GM19395 (cell line): ENCODE measurements around the gene TADA2A.
"Not testable (repeated sequence)": the region's sequence is repeated elsewhere in the genome, so short reads cannot be mapped to it uniquely, and the experiment has no call there.

ENCODE experiments used
- ATAC-seq: cut with Tn5 transposase; IDR thresholded peaks from one replicate; pipeline ENCODE4 v1.9.1; 2021; ENCODE audit warnings: mild to moderate bottlenecking, moderate library complexity; ENCODE audit not compliant: unreplicated experiment

Gene TADA2A

DNA sequence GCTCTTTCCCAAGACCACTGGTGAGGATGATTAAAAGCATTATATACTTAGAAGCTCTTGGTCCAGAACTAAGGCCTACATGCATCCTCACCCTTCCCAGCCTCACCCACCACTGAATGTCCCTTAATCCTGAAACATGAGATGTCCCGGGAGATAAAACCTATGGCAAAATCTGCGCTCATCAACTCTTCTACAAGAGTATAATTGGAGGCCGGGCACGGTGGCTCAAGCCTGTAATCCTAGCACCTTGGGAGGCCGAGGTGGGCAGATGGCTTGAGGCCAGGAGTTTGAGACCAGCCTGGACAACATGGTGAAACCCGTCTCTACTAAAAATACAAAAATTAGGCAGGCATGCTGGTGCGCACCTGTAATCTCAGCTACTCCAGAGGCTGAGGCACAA, 13.3 kb upstream of the TADA2A start:
- no peak for ATAC-seq

DNA sequence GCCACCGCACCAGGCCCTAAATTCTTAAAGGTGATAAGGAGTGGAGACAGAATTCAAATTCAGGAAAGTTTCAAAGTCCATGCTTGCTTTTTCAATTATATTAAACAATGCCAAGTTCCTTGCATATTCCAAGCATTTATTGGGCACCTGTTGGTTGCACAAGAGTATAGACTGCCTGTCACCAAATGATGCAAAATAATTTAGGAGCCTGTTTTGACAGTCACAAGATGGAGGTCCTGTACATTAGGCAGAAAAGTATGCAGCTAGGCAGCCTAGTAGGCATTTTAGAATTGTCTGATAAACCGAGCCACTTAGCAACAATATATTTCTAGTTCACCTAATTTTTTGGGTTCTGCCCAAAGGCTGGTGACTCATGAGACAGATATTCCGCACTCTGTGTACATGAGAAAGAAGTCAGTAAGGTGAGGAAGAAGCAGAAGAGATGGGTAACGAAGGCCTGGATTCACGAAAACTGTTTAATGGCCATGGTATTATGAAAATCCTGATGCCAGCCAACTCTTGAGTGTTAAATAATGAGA, 7.4 kb upstream of the TADA2A start:
- no peak for ATAC-seq

- no peak for ATAC-seq
Measured at GRCh38 chr17:37400505-37400904, 6.2 kb upstream of the TADA2A start.

- not testable (repeated sequence) for ATAC-seq
Measured at GRCh38 chr17:37405522-37405921, 1.2 kb upstream of the TADA2A start.

DNA sequence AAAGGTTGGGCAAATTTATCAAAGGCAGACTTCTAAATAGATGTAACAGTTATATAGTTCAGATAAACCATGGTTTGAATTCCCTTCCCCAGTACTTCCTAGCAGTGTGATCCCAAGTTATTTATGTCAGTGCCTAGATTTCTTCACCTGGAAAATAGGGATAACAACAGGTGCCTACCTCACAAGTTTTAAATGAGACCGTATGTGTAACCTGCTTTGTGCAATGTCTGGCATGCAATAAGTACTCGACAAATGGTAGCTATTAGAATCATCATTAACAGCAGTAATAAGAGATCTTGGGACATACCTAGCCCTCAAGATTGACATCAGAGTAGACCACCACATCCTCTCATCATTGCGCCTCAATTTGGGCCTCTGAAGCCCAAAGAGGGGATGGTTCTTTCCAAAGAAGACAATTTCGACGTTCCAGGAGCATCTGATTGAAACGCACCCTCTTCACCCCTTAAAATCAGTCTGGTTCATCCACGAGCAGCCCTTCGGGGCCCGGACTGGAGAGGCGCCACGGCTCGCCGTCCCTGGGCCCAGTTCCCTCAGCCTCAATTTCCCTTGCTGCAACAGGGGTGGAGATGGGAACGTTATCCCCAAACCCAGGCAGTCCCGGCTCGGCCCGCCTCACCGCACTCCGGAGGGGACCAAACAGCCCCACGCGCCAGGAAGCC, 591 bp upstream of the TADA2A start:
- peak; percentile 38 for ATAC-seq

GRCh38 chr17:37408145-37408479, 1.4 kb downstream of the TADA2A start:
- not testable (repeated sequence) for ATAC-seq

- ATAC-seq = no peak
Measured at GRCh38 chr17:37410357-37410756, 3.7 kb downstream of the TADA2A start.

- ATAC-seq = no peak
Measured at GRCh38 chr17:37413875-37414519, 7.3 kb downstream of the TADA2A start.

- no peak for ATAC-seq
Measured at GRCh38 chr17:37417852-37418251, 11.2 kb downstream of the TADA2A start.

DNA sequence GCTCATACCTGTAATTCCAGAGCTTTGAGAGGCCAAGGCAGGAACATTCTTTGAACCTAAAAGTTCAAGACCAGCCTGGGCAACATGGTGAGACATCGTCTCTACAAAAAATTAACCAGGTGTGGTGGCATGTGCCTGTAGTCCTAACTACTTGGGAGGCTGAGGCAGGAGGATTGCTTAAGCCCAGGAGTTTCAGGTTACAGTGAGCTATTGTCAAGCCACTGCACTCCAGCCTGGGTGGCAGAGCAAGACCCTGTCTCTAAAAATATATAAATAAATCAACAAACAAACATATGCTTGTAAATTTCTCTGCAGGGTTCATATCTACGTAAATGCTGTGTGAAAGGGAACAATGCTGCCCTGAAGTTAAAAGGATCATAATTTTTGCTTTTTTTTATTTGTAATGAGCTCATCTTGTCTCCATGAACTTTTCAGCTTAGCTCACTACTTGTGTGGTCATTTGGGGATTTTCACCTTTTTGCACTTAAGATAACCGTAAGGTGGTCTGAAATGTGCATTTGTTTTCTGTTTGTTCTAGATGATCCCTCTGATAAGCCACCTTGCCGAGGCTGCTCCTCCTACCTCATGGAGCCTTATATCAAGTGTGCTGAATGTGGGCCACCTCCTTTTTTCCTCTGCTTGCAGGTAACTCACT, 16.4 kb downstream of the TADA2A start:
- no peak for ATAC-seq

DNA sequence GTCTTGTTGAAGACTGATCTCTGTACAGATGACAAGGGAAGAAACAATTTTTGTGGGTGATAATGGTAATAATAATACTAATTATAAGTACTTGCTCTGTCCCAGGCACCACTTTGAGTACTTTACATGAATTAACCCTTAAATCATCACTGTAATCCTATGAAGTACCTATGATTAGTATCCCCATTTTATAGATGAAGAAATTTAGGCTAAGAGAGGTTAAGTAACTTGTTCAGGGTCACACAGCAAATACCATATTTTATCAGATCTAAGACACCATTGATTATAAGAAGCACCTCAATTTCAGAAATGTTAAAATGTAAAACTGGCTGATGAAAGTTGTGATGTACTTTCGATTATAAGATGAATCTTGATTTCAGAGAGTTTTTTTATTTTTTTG, 18.6 kb downstream of the TADA2A start:
- ATAC-seq = no peak

DNA sequence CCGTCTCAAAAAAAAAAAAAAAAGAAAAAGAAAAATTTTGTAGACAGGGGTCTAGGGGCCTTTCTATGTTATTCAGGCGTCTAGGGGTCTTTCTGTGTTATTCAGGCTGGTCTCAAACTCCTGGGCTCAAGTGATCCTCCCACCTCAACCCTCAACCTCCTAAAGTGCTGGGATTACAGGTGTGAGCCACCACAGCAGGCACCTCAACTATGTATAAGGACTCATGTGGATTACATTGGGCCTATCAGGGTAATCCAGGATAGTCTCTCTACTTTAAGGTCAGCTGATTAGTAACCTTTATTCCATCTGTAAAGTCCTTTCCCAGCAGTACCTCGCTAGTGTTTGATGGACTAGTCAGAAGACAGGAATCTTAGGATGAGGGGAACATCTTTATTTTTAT, 22.4 kb downstream of the TADA2A start:
- ATAC-seq = no peak

DNA sequence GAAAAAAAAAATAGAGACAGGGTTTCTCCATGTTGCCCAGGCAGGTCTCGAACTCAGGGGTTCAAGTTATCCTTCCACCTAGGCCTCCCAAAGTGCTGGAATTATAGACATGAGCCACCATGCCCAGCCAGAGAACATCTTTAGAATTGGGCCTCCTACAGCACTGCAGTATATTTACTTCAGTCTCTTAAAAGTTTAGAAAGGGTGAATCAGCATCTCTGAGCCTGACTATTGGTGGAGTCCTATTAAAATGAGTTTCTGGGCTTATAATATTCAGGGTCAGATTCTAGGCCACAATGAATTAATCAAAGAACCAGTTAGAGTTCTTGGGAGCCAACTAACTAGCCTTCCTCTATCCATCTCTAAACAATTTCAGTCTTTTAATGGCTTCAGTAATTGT, 22.8 kb downstream of the TADA2A start:
- no peak for ATAC-seq

DNA sequence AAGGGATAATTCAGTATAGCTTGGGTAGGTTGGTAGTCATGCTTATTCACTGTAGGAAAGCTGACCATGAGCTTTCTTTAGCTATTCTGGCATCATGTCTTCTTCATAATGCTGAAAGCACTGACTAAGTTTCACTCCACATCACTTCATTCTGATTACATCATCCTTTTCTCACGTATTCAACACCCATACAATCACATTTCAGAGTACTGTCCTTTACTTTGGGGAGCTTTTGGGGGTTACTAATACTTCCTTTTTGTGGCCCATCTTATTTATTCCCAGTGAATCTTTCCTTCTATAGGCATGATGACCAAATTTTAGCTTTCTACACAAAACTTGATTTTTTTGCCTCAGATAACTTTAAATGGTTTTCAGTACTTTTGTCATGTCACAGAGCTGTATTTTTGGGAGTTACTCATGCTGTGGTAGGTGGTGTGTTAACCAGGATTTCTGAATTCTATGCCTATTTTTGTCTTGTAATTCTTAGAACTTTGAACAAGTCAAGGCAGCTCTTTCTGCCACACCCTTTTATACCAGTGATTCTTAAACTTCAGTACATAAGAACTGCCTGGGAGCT, 23.5 kb downstream of the TADA2A start:
- no peak for ATAC-seq

GRCh38 chr17:37432671-37433070, 26.0 kb downstream of the TADA2A start:
- ATAC-seq = no peak

DNA sequence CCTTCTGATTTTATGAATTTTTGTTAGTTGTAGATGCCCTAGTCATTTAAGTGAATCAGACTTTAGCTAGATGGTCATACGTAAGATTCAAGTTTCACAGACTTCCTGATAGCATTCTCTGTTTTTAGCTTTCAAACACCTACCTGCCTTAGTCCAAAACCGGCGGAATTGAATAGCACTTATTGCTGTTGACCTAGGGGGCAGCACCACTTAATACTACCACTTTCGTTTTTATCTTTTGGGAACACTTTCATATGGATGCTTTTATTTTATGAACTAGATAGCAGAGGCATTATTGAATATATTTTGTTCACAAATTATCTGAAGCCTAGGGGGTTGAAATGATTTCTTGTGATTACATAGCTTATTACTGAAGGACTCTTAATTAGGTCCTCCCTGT, 31.5 kb downstream of the TADA2A start:
- no peak for ATAC-seq

DNA sequence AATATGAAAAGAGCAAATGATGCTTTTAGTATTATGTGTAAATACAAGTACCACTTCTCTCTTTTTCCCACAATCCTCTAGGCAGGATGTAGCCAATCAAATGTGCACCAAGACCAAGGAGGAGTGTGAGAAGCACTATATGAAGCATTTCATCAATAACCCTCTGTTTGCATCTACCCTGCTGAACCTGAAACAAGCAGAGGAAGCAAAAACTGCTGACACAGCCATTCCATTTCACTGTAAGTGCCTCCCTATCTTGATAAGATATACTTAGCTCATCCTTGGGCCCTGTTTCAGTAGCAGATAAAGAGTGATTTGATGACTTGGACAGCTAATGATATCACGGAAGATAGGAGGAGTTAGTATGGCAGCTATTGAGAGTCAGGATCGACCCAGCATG, 33.7 kb downstream of the TADA2A start:
- ATAC-seq = no peak

GRCh38 chr17:37441369-37442014, 34.8 kb downstream of the TADA2A start:
- not testable (repeated sequence) for ATAC-seq

GRCh38 chr17:37446027-37446426, 39.3 kb downstream of the TADA2A start:
- ATAC-seq = no peak

GRCh38 chr17:37447641-37448040, 41.0 kb downstream of the TADA2A start:
- ATAC-seq = no peak

DNA sequence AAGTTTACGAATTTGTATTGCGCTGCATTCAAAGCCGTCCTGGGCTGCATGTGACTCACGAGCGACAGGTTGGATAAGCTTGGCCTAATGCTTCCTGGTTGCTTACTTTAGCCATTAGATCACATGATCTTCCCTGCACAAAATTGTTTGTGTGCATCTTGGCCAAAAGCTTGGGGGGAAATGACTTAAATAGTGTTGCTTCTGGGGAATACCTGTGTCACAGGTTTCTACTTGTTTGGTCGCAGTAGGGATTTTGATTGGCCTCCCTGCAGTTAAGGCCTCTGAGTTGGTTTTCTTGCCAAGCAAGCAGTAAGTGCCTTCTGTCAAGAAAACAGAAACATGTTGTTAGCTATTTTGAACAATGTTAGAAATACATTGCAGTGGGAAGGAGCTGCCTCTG, 43.4 kb downstream of the TADA2A start:
- no peak for ATAC-seq
